ENCODE measurements around the gene BRINP2.

The BRINP2 gene

DNA sequence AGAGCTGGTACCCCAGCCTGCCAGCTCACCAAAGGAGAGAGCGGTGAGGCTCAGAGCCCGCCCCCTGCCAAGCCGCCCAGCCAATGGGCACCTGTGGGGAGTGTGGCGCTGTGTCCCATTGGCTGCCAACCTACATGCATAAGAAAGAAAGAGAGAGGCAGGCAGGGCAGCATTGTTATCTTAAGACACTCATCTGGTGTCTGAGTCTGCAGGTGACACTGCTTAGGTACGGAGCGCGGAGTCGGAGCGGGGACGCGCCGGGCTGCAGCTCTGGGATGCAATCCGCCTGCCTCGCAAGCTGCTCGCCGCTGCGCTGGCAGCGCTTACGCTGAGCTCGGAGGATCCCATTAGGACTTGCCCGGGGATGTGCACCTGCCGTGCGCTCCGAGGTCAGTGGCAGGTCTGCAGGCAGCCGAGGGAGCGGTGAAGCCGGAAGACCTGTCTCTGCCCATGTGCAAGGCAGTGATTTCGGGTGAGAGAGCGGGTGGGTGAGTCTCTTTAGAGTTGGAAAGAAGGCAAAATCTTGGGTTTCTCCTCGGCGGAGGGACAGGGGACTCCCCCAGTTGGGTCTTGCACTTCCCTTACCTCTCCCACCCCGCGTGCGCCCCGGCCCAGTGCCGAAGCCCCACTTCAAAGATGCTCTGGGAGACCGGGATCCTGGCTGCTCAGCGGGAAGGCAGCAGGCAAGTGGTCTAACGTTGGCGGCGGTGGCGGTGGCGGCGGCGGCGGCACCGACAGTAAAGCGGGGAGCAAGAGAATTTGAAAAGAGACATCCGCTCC, at the start of gene BRINP2:
Gene BRINP2, plus strand, starts transcription at position 203 of the 780 bp plus-strand sequence. CDS start 58,919 bp downstream, outside the sequence.
- no peak for DNase-seq

DNA sequence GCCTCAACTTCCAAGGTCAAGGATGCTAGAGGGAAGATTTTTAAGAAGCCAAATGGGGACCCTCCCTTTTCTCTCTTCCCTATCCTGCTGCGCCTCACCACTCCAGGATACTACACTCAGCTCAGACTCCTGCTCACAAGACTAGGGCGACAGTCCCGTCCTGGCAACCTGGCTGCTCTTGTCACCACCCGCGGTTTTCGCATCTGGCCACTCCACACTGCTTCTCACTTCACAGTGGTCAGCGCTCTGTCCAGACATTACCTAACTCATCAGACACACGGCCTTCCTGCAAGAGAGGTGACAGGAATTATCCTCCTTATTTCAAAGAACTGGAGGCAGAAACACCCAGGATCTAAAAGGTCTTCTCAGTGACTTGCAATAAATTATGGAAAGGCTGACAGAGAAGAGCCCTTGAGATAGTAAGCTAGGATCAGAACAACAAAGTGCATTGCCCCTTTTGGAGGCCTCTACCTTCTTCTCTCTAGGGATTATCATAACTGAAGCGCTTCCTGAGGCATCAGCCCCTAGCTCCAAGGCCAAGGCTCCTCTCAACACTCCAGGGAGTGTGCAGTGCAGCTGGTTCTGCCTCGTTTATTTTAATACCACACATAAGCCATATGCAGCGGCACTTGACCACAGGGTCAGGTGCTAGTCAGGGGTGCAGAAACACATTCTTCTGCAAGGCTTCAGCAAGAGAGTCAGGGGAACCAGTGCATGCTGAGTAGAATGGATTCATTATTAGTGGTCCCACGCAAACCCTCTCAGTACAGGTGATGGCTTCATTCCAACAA, 48.1 kb upstream of the BRINP2 start:
- DNase-seq = no peak

GRCh38 chr1:177124577-177125278, 46.0 kb upstream of the BRINP2 start:
- DNase-seq = no peak

GRCh38 chr1:177126267-177126666, 44.5 kb upstream of the BRINP2 start:
- no peak for DNase-seq

DNA sequence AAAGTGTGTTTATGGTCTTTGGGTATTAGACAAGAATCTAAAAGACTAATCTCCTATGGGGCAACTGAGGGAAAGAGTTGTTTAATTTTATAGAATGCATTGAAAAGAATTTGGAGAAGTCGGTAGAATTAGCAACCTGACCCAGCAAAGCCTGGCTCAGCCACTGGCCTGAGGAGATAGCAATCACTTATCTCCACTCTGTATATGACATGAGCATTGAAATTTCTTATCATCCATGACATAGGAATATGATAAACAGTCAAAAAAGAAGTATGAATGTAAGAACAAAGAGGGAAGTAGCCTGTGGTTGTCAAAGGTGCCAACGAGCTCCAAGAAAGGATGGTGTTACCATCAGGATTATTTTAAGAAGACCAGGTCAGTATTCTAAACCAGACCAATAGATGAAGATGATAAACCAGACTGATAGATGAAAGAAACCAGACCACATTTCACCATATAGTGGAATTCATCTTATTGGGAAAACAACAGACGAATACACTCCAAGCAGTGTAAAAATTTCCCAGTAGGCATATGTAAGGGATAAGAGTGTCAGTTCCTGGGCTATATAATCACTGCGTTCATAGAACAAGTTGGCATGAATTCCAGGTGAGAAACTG, 42.0 kb upstream of the BRINP2 start:
- no peak for DNase-seq

GRCh38 chr1:177130451-177130945, 40.3 kb upstream of the BRINP2 start:
- DNase-seq = no peak

DNA sequence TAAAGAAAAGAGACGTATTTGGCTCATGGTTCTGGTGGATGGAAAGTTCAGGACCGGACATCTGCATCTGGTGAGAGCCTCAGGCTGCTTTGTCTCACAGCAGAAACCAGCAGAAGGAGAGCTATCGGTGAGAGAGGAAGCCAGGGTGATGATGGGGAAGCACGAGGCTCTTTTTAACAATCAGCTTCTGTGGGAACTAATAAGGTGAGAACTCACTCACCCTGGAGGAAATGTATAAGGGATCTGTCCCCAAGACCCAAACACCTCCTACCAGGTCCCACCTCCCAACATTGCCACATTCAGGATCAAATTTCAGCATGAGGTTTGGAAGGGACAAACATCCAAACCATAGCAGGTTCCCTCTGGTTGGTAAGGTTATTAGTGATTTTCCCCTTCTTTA, 39.0 kb upstream of the BRINP2 start:
- no peak for DNase-seq

- no peak for DNase-seq
Observed at GRCh38 chr1:177132141-177132540, 38.6 kb upstream of the BRINP2 start.

DNA sequence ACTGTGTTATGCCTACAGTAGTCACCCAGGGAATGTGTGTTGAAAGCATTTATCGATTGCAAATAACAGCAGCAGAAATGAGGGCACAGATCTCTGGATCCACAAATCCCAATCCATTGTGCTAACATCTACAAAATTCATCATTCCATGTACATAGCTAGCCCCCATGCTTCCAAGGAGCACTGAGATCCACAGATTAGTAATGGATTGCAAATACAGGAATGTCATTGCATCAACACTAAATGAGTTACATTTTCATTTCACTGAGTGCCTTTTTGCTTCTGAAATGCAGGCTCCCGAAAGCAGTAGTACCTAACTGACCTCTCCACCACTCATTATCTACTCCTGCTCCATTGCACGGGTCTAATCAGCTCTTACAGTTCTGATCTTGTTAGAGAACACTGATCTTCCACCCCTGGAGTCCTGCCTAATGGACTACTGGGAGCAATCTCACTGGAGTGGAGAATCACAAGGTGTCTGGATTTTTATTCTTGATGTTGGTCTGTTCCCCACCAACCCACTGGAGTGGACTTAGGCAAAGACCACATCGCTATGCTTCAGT, 36.7 kb upstream of the BRINP2 start:
- no peak for DNase-seq

GRCh38 chr1:177135250-177135649, 35.5 kb upstream of the BRINP2 start:
- DNase-seq = no peak

DNA sequence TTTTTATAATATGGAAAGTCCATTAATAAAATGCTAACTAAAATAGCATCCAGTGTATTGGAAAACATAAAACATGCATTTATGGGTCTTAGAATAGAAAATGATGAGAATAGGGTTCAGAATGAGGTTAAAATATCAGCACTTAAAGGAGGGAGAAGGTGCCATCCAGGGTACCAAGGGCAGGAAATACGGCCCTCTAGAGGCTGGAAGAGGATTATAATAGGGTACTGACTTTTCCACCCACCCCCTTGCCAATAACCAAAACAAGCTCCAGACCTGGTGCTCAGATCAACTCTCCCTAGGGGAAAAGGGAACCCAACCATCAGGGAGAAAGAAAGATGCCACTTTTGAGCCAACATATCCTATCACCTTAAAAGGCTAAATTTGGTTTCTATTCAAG, 32.9 kb upstream of the BRINP2 start:
- DNase-seq = no peak

DNA sequence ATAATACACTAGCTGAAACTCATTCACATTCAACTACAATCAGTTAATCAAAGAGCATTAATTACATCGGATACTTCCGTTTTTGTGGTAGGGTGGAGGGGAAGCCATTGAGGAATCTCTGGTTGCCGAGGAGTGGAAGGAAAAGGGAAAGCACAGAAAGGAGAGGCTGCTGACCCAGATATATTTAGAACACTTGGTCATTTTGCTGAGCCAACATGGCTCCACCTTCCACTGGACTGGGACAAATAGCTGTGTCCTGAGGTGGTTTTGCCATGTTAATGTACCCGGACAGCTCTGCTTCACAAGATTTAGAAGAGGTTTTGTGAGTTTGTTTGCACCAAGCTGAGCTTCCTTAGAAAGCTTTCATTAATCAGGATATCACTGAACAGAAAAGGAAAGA, 32.4 kb upstream of the BRINP2 start:
- no peak for DNase-seq

GRCh38 chr1:177142010-177142409, 28.7 kb upstream of the BRINP2 start:
- DNase-seq = no peak

DNA sequence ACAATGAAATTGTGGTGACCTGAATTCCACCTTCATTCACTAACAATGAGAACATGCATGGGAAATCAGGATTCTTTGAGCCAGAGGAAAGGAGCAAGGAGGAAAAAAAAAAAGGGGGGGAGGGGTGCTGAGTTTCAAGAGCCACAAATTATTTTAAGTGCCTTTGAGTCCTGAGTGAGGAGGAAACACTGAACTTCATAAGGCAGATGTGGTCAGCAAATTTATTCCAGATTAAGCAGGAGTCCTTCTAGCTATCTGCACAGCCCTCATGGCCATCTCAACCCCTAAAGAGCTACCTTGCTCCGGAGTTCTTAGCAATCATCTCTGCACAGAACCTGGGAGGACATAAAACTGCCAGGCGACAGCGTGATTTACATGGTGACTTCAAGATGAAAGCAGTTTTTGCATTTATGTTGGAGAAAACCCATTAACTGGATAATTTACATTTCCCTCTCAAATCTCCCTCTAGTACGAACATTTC, 27.9 kb upstream of the BRINP2 start:
- DNase-seq = no peak

DNA sequence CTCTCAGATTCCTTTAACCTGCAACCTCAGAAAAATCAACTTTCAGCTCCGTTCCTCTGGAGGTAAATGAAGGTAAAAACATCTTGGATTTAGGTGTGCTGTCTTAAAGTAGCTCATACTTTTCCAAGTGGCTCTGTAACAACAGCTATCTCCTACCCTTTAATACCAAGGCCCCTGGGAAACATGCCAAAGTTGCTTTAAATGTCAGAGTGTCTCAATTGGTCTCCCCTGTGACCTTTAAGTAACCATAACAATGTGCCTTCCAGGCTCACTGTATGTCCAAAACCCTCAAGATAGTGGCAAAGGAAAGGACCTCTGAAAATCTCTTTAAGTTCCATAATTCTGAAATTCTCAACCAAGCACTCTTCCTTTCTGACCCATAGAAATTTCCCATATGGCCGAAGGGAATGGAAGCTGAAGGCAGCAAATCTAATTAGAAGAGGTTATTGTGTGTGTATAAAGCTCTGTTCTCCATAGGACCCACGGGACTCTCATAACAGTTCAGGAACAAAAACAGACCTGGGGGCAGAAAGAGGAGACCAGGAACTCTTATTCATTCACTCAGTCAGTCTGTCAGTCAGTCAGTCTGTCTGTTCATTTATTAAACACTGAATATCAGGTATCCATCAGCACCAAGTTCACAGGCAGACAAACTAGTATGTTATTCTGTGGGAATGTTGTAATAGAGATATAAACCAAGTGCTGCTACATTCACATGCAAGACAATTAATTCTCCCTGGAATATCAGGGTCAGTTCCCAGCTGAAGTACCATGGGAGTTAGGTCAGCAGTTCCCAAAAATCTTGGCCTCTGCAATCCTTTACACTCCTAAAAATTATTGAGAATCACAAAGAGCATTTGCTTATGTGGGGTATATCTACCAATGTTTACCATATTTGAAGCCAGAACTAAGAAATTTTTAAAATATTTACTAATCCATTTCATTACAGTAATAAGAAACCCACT, 25.4 kb upstream of the BRINP2 start:
- no peak for DNase-seq

DNA sequence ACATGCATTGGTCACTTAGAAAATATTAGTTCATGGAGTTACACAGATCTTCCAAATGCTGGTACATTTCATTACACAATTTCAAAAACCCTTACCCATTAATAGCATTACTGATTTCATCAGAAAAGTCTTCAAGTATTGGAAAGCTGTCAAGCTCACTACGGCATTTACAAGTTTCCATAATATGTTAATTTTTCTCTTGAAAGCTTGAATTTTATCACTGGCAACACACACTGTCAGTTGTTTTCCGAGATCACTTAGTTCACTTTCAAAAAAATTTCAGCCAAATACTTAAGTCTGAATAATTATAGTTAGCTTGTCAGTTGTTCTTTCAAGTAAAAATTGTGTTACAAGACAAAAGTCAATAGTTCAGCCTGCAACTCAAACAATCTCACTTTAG, 24.3 kb upstream of the BRINP2 start:
- no peak for DNase-seq

DNA sequence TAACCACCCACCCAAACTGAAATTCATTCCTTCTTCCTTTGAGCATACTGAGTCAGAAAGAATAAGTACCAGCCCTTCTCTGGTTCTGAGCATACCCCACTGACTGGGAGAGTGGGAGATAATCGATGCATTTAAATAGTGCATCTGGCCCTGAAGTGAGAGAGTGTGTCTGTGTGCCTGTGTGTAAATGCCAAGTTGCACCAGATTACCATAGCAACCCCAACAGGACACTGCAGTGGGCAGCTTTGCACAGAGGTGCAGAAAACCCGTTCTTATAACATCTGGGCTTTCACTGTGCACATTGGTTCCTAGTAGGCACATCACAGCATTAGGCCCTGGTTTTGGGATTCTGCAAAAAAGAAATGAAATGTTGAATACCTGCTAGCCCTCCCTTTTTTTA, 8.5 kb upstream of the BRINP2 start:
- no peak for DNase-seq

GRCh38 chr1:177163844-177164379, 6.8 kb upstream of the BRINP2 start:
- no peak for DNase-seq

- DNase-seq = no peak
Observed at GRCh38 chr1:177164380-177165068, 6.2 kb upstream of the BRINP2 start, which contains the start of gene ASTN1. Gene ASTN1 (minus strand): TSS chr1:177164712. CDS start chr1:177164676, 36 bp downstream.

DNA sequence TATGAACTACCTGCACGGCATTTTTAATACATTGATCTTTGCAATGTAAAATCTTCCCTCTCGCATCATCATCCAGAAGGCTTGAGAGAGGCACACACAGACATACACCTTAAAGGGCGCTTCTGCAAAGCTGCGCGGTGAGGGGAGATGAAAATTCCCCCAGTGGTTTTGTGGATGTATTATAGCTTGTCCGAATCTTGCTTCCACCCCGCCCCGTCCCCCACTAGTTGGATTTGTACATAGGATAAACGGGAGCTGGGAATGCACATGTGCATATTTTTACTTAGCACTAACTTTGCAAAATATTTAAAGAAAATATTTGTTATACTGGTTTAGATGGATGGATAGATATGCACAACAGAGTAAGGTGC, 5.7 kb upstream of the BRINP2 start:
- no peak for DNase-seq

Data from stimulated activated CD4-positive, alpha-beta T cell treated with anti-CD3 and anti-CD28 coated beads, Interleukin-2, amount 100 ng/mL, for 24 hours (primary cell).